HG02981 (cell line): ENCODE results near the gene LYZL1.
"Not testable (repeated sequence)": the region's sequence is repeated elsewhere in the genome, so short reads cannot be mapped to it uniquely, and the experiment has no call there.

ENCODE experiments used
- ATAC-seq: cut with Tn5 transposase; IDR thresholded peaks from one replicate; pipeline ENCODE4 v1.9.1; 2021; ENCODE audit warnings: mild to moderate bottlenecking, moderate library complexity; ENCODE audit not compliant: unreplicated experiment

The LYZL1 gene

GRCh38 chr10:29288906-29289305 lies at the start of gene LYZL1:
Gene LYZL1, plus strand, starts transcription at chr10:29289070. Its CDS starts 2,798 bp downstream, at chr10:29291868.
- not testable (repeated sequence) for ATAC-seq

GRCh38 chr10:29239569-29240472 lies 49.0 kb upstream of the LYZL1 start:
- ATAC-seq = no peak

GRCh38 chr10:29240986-29241660 lies 47.7 kb upstream of the LYZL1 start:
- no peak for ATAC-seq

- no peak for ATAC-seq
Measured at GRCh38 chr10:29241925-29242324, 46.9 kb upstream of the LYZL1 start.

GRCh38 chr10:29243066-29243465 lies 45.8 kb upstream of the LYZL1 start:
- no peak for ATAC-seq

- no peak for ATAC-seq
Measured at GRCh38 chr10:29243750-29244149, 45.1 kb upstream of the LYZL1 start.

GRCh38 chr10:29244978-29245377 lies 43.9 kb upstream of the LYZL1 start:
- no peak for ATAC-seq

- ATAC-seq = no peak
Measured at GRCh38 chr10:29245476-29245875, 43.4 kb upstream of the LYZL1 start.

GRCh38 chr10:29246449-29246848 lies 42.4 kb upstream of the LYZL1 start:
- ATAC-seq = no peak

GRCh38 chr10:29248158-29248557 lies 40.7 kb upstream of the LYZL1 start:
- ATAC-seq = no peak

- ATAC-seq = no peak
Measured at GRCh38 chr10:29249018-29249417, 39.9 kb upstream of the LYZL1 start.

- ATAC-seq = no peak
Measured at GRCh38 chr10:29250066-29250465, 38.8 kb upstream of the LYZL1 start.

GRCh38 chr10:29252811-29253689 lies 35.8 kb upstream of the LYZL1 start:
- ATAC-seq = no peak

- no peak for ATAC-seq
Measured at GRCh38 chr10:29253690-29254029, 35.2 kb upstream of the LYZL1 start.

GRCh38 chr10:29254123-29255046 lies 34.5 kb upstream of the LYZL1 start:
- no peak for ATAC-seq

GRCh38 chr10:29255104-29255503 lies 33.8 kb upstream of the LYZL1 start:
- ATAC-seq = no peak

- ATAC-seq = no peak
Measured at GRCh38 chr10:29256019-29256418, 32.9 kb upstream of the LYZL1 start.

- ATAC-seq = no peak
Measured at GRCh38 chr10:29256586-29256985, 32.3 kb upstream of the LYZL1 start.

- no peak for ATAC-seq
Measured at GRCh38 chr10:29257106-29257783, 31.6 kb upstream of the LYZL1 start.

- ATAC-seq = no peak
Measured at GRCh38 chr10:29257784-29258135, 31.1 kb upstream of the LYZL1 start.
